GM23338 (cell line): ENCODE results near the gene TNFRSF8. TPM values are rescaled to one million over a fixed set of nuclear protein-coding genes. Genes with fewer than 3 reads are reported as not detected.

Source experiments
- ATAC-seq: fragments of 200-7000 bp; cut with Tn5 transposase; 3 replicates; pipeline ENCODE4 v1.9.1; 2020
- DNase-seq: peaks from one replicate; pipeline ENCODE4 v3.0.0-alpha.2; 2015; ENCODE audit warnings: low spot score
- H2AFZ ChIP-seq: fragments of 200-600 bp; sonication (generic); 2 replicates; pipeline ENCODE4 v1.8.0; 2016; ENCODE audit warnings: antibody characterized with exemption, mild to moderate bottlenecking, moderate library complexity
- H3F3A ChIP-seq: fragments of 200-600 bp; sonication (generic); replicated peaks from 2 replicates; pipeline ENCODE4 v1.8.0; 2017; ENCODE audit warnings: antibody characterized with exemption, mixed run types, low read depth
- H3K27ac ChIP-seq: fragments of 200-600 bp; sonication (generic); 2 replicates; pipeline ENCODE4 v1.6.1; 2016; ENCODE audit warnings: low read depth
- H3K27me3 ChIP-seq: fragments of 200-600 bp; sonication (generic); 2 replicates; pipeline ENCODE4 v1.8.0; 2016; ENCODE audit warnings: mild to moderate bottlenecking, mixed run types, moderate library complexity; ENCODE audit not compliant: insufficient read depth
- H3K36me3 ChIP-seq: fragments of 200-600 bp; sonication (generic); 2 replicates; pipeline ENCODE4 v1.8.0; 2016; ENCODE audit warnings: mild to moderate bottlenecking; ENCODE audit not compliant: insufficient read depth
- H3K4me1 ChIP-seq: fragments of 200-600 bp; sonication (generic); 2 replicates; pipeline ENCODE4 v1.8.0; 2016; ENCODE audit warnings: mild to moderate bottlenecking, moderate library complexity; ENCODE audit not compliant: insufficient read depth
- H3K4me2 ChIP-seq: fragments of 200-600 bp; sonication (generic); 2 replicates; pipeline ENCODE4 v1.7.1; 2017; ENCODE audit warnings: mixed run types
- H3K4me3 ChIP-seq: fragments of 200-600 bp; sonication (generic); 2 replicates; pipeline ENCODE4 v1.6.1; 2016; ENCODE audit warnings: mixed run types
- H3K79me2 ChIP-seq: fragments of 200-600 bp; sonication (generic); replicated peaks from 2 replicates; pipeline ENCODE4 v1.8.0; 2017; ENCODE audit warnings: mild to moderate bottlenecking; ENCODE audit not compliant: insufficient read depth
- H3K9me2 ChIP-seq: fragments of 200-600 bp; sonication (generic); 2 replicates; pipeline ENCODE4 v1.8.0; 2017; ENCODE audit not compliant: insufficient read depth
- H4K20me1 ChIP-seq: fragments of 200-600 bp; sonication (generic); replicated peaks from 2 replicates; pipeline ENCODE4 v1.8.0; 2017; ENCODE audit warnings: mild to moderate bottlenecking; ENCODE audit not compliant: insufficient read depth
- H3K27ac Mint-ChIP-seq: 2 replicates; pipeline ENCODE4 v1.8.0; 2020; ENCODE audit warnings: inconsistent platforms, mild to moderate bottlenecking, moderate library complexity, mixed read lengths
- H3K27me3 Mint-ChIP-seq: 3 replicates; pipeline ENCODE4 v1.8.0; 2022; ENCODE audit warnings: low read depth, mild to moderate bottlenecking, moderate library complexity, mixed read lengths, inconsistent platforms; ENCODE audit not compliant: insufficient read depth, poor library complexity
- H3K36me3 Mint-ChIP-seq: 3 replicates; pipeline ENCODE4 v1.8.0; 2021; ENCODE audit warnings: low read depth, mild to moderate bottlenecking, inconsistent platforms, moderate library complexity, mixed read lengths
- H3K4me1 Mint-ChIP-seq: 3 replicates; pipeline ENCODE4 v1.8.0; 2020; ENCODE audit warnings: mild to moderate bottlenecking, inconsistent platforms, mixed read lengths
- H3K4me3 Mint-ChIP-seq: 3 replicates; pipeline ENCODE4 v1.8.0; 2021; ENCODE audit warnings: moderate library complexity, mild to moderate bottlenecking, inconsistent platforms, mixed read lengths
- H3K9me3 Mint-ChIP-seq: 3 replicates; pipeline ENCODE4 v1.8.0; 2020; ENCODE audit warnings: moderate library complexity, mild to moderate bottlenecking, inconsistent platforms, mixed read lengths
- CREB1 ChIP-seq: fragments of 250-450 bp; sonication (Bioruptor Pico); IDR thresholded peaks from 2 replicates; pipeline ENCODE4 v1.5.0; 2020; ENCODE audit warnings: low read depth, mild to moderate bottlenecking, moderate library complexity
- EZH2 ChIP-seq: fragments of 200-600 bp; sonication (generic); IDR thresholded peaks from one replicate; pipeline ENCODE4 v1.8.0; 2017; ENCODE audit warnings: antibody characterized with exemption, mild to moderate bottlenecking, low read depth; ENCODE audit not compliant: unreplicated experiment
- EZH2phosphoT487 ChIP-seq: fragments of 200-600 bp; sonication (generic); IDR thresholded peaks from one replicate; pipeline ENCODE4 v1.8.1; 2018; ENCODE audit warnings: antibody characterized with exemption; ENCODE audit not compliant: unreplicated experiment
- NANOG ChIP-seq: IDR thresholded peaks from 2 replicates; pipeline ENCODE4 v1.6.1; 2016; ENCODE audit warnings: antibody characterized with exemption, borderline replicate concordance
- POLR2AphosphoS5 ChIP-seq: IDR thresholded peaks from 2 replicates; pipeline ENCODE4 v1.6.1; 2016; ENCODE audit warnings: antibody characterized with exemption, low read depth
- ZNF331 ChIP-seq: fragments of 250-450 bp; sonication (Bioruptor Pico); IDR thresholded peaks from 2 replicates; pipeline ENCODE4 v1.5.0; 2020; ENCODE audit warnings: low read depth, mild to moderate bottlenecking, moderate library complexity
- polyA plus RNA-seq: library from polyadenylated mRNA; unstranded; fragments of >200 nt; fragmentation: Nextera tagmentation; extraction: Ambion mirVana; gene quantifications from 2 replicates; pipeline ENCODE4 v1.2.1, GENCODE V29; 2016
- total RNA-seq: library from RNA; depleted of rRNA; stranded (reverse); fragments of >200 nt; shearing (Covaris generic); gene quantifications from 2 replicates; pipeline ENCODE4 v1.2.3, GENCODE V29; 2014
- TF ChIP-seq, protein P1 (sequence below): fragments of 250-450 bp; sonication (Bioruptor Pico); IDR thresholded peaks from 2 replicates; pipeline ENCODE4 v1.5.0; 2020; ENCODE audit warnings: mild to moderate bottlenecking, moderate library complexity
- TF ChIP-seq, protein P2 (sequence below): IDR thresholded peaks from 2 replicates; pipeline ENCODE4 v1.6.1; 2016; ENCODE audit warnings: antibody characterized with exemption
- TF ChIP-seq, protein P3 (sequence below): IDR thresholded peaks from one replicate; pipeline ENCODE4 v1.6.1; 2018; ENCODE audit warnings: antibody characterized with exemption; ENCODE audit not compliant: unreplicated experiment

Gene TNFRSF8
- total and polyA plus RNA-seq, 2 experiments from 2014 or later, result 11.7 to 28.2 TPM

DNA sequence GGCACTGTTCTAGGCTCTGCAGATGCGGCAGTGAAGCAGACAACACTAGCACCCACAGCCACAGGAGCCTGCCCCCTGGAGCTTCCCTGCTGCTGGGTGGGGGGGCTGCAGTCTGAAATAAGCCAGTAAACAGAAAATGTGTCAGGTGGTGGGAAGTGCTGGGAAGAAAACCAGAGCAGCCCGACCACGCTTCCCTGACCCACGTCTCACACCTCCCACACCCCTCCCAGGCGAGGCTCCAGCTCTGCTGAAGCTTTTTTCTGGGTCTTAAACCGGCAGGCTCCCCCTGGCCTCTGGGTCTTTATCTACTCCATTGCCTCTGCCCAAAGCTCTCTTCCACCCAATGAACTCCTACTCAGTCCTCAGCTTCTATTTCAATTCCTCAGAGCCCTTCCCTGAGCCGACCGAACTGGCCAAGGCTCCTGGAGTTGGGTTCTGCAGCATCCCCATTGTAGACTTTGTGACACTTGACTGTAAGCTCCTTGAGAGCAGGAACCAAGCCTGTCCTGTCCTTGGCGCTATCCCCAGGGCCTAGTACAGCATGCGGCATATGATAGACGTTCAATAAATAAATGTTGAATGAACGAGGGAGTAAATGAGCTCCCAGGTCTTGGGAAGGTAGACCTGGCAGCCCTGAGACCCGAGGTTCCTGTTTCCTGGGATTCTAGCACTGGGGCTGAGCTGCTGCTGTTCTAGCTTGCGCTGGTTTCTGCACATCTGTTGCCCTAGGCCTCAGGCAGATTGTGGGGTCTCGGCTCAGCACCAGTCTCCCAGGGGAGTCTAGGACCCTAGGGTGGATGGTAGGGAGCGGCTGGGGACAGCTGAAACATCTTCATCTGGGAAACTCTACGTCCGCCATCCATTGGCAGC is 25.4 kb upstream of the TNFRSF8 start:
- 0 out of 3 replicates have a peak, but pooled peaks cover under 1% of the 10 kb centered on the region for H3K36me3 Mint-ChIP-seq
- TF ChIP-seq, protein P1, sequence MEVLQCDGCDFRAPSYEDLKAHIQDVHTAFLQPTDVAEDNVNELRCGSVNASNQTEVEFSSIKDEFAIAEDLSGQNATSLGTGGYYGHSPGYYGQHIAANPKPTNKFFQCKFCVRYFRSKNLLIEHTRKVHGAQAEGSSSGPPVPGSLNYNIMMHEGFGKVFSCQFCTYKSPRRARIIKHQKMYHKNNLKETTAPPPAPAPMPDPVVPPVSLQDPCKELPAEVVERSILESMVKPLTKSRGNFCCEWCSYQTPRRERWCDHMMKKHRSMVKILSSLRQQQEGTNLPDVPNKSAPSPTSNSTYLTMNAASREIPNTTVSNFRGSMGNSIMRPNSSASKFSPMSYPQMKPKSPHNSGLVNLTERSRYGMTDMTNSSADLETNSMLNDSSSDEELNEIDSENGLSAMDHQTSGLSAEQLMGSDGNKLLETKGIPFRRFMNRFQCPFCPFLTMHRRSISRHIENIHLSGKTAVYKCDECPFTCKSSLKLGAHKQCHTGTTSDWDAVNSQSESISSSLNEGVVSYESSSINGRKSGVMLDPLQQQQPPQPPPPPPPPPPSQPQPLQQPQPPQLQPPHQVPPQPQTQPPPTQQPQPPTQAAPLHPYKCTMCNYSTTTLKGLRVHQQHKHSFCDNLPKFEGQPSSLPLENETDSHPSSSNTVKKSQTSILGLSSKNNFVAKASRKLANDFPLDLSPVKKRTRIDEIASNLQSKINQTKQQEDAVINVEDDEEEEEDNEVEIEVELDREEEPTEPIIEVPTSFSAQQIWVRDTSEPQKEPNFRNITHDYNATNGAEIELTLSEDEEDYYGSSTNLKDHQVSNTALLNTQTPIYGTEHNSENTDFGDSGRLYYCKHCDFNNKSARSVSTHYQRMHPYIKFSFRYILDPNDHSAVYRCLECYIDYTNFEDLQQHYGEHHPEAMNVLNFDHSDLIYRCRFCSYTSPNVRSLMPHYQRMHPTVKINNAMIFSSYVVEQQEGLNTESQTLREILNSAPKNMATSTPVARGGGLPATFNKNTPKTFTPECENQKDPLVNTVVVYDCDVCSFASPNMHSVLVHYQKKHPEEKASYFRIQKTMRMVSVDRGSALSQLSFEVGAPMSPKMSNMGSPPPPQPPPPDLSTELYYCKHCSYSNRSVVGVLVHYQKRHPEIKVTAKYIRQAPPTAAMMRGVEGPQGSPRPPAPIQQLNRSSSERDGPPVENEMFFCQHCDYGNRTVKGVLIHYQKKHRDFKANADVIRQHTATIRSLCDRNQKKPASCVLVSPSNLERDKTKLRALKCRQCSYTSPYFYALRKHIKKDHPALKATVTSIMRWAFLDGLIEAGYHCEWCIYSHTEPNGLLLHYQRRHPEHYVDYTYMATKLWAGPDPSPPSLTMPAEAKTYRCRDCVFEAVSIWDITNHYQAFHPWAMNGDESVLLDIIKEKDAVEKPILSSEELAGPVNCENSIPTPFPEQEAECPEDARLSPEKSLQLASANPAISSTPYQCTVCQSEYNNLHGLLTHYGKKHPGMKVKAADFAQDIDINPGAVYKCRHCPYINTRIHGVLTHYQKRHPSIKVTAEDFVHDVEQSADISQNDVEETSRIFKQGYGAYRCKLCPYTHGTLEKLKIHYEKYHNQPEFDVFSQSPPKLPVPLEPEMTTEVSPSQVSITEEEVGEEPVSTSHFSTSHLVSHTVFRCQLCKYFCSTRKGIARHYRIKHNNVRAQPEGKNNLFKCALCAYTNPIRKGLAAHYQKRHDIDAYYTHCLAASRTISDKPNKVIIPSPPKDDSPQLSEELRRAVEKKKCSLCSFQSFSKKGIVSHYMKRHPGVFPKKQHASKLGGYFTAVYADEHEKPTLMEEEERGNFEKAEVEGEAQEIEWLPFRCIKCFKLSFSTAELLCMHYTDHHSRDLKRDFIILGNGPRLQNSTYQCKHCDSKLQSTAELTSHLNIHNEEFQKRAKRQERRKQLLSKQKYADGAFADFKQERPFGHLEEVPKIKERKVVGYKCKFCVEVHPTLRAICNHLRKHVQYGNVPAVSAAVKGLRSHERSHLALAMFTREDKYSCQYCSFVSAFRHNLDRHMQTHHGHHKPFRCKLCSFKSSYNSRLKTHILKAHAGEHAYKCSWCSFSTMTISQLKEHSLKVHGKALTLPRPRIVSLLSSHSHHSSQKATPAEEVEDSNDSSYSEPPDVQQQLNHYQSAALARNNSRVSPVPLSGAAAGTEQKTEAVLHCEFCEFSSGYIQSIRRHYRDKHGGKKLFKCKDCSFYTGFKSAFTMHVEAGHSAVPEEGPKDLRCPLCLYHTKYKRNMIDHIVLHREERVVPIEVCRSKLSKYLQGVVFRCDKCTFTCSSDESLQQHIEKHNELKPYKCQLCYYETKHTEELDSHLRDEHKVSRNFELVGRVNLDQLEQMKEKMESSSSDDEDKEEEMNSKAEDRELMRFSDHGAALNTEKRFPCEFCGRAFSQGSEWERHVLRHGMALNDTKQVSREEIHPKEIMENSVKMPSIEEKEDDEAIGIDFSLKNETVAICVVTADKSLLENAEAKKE (CRISPR knock-in tag), result no peak
- TF ChIP-seq CREB1 (CRISPR knock-in tag) (no peak), EZH2 (no peak), ZNF331 (CRISPR knock-in tag) (no peak), EZH2phosphoT487 (no peak), NANOG (no peak), POLR2AphosphoS5 (no peak)
- TF ChIP-seq, protein P2, sequence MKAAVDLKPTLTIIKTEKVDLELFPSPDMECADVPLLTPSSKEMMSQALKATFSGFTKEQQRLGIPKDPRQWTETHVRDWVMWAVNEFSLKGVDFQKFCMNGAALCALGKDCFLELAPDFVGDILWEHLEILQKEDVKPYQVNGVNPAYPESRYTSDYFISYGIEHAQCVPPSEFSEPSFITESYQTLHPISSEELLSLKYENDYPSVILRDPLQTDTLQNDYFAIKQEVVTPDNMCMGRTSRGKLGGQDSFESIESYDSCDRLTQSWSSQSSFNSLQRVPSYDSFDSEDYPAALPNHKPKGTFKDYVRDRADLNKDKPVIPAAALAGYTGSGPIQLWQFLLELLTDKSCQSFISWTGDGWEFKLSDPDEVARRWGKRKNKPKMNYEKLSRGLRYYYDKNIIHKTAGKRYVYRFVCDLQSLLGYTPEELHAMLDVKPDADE, result no peak
- TF ChIP-seq, protein P3, sequence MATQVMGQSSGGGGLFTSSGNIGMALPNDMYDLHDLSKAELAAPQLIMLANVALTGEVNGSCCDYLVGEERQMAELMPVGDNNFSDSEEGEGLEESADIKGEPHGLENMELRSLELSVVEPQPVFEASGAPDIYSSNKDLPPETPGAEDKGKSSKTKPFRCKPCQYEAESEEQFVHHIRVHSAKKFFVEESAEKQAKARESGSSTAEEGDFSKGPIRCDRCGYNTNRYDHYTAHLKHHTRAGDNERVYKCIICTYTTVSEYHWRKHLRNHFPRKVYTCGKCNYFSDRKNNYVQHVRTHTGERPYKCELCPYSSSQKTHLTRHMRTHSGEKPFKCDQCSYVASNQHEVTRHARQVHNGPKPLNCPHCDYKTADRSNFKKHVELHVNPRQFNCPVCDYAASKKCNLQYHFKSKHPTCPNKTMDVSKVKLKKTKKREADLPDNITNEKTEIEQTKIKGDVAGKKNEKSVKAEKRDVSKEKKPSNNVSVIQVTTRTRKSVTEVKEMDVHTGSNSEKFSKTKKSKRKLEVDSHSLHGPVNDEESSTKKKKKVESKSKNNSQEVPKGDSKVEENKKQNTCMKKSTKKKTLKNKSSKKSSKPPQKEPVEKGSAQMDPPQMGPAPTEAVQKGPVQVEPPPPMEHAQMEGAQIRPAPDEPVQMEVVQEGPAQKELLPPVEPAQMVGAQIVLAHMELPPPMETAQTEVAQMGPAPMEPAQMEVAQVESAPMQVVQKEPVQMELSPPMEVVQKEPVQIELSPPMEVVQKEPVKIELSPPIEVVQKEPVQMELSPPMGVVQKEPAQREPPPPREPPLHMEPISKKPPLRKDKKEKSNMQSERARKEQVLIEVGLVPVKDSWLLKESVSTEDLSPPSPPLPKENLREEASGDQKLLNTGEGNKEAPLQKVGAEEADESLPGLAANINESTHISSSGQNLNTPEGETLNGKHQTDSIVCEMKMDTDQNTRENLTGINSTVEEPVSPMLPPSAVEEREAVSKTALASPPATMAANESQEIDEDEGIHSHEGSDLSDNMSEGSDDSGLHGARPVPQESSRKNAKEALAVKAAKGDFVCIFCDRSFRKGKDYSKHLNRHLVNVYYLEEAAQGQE, result no peak
- H2AFZ ChIP-seq, result no peak overlapping the region

More for the DNA sequence above, 25.4 kb upstream of the TNFRSF8 start:
- no peak for ATAC-seq
- Histone ChIP-seq H3K36me3 (no peaks in the 10 kb centered on the region), H3K9me2 (no peaks in the 10 kb centered on the region), H3K4me1 (no peaks in the 10 kb centered on the region), H3F3A (no peaks in the 10 kb centered on the region), H3K4me3 (no peak overlapping the region), H3K4me2 (no peak overlapping the region), H4K20me1 (no peaks in the 10 kb centered on the region; the same call in 1 of the 2 replicates), H3K79me2 (no peaks in the 10 kb centered on the region), H3K27ac (no peak overlapping the region), H3K27me3 (no peaks in the 10 kb centered on the region)
- DNase-seq, result no peak
- Mint-ChIP-seq H3K4me1 (no peaks in the 10 kb centered on the region), H3K27me3 (peaks cover 11% of the 10 kb centered on the region), H3K27ac (no peak overlapping the region), H3K4me3 (no peak overlapping the region), H3K9me3 (peaks cover 4% of the 10 kb centered on the region; the same call in 1 of the 3 replicates)
